ENCODE results near the gene IL17C. TPM values are rescaled to one million over a fixed set of nuclear protein-coding genes. Genes with fewer than 3 reads are reported as not detected.
A peak's percentile ranks its signal among the peaks of the same experiment; 100 is the strongest.

Gene IL17C
- total RNA-seq, 1 experiment from 2014 or later: 0.31 TPM

DNA sequence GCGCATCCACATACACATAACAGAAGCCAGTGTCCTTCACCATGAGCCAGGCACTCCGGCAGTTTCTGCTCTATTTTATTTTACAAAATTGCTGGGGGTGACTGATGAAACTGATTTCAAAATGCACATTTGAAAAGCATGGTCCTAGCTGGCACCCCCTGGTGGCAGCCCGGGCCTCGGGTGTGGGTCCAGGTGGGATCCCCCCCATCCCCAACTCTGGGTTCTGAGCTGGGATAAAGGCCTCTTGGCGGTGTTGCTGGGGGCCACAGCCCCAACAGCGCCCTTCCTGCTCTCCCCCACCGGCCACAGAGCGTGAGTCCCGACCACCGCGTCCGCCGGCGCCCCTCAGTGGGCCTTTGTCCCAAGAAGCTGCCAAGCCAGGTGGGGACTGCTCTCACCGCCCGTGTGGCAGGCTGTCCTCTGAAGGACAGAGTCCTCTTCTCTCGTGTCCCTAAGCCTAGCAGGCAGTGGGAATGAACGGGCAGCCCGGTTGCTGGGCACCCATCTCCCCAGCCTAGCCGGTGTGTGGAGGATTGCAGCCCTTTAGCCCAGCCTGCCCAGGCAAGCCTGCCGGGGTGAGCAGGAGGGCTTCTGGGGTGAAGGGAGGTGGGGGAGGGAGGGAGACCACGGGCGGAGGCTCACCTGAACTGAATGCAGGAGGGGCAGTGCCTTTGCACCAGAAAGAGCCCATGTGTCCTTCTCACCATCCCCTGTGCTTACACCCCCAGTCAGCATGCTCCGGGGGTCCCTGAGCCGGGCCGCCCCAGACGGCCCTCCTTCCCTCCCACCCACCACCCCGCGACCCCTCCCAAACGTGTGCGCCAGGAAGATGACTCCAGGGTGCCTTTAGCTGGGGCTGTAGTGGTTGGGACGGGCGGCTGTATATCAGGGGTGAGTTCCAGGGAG, 47.0 kb downstream of the IL17C start:
- DNase-seq: no peak
- no peaks in the 10 kb centered on the region for H3K79me1 ChIP-seq (ENCODE audit: insufficient read depth, low read depth, low read length, poor library complexity, severe bottlenecking)
- H3K56ac ChIP-seq (ENCODE audit: insufficient read length, low read depth, low read length): no peak overlapping the region
- H3K9me3 ChIP-seq (ENCODE audit: control insufficient read depth, low read depth, low read length): no peaks in the 10 kb centered on the region
- H4K91ac ChIP-seq (ENCODE audit: insufficient read length, low read depth, low read length): no peak overlapping the region
- WGBS (ENCODE audit: extremely low coverage, insufficient read length, low lambda C conversion rate): no CpG with 5 or more reads among the region's 33 CpGs
- H2BK5ac ChIP-seq (ENCODE audit: insufficient read length, low read length): no peak overlapping the region
- H3K14ac ChIP-seq (ENCODE audit: insufficient read depth, low read length): no peak overlapping the region
- H3K4me2 ChIP-seq (ENCODE audit: insufficient read depth, insufficient read length, low read length): peak overlapping the region; percentile 48
- H3K27me3 ChIP-seq (ENCODE audit: insufficient read depth, low read length): no peaks in the 10 kb centered on the region; the same call in 1 of the 2 replicates
- Mint-ChIP-seq H3K27ac (no peak overlapping the region; a peak in 1 of 7 replicates), H3K9me3 (no peaks in the 10 kb centered on the region), H3K4me1 (peaks cover 19 to 26% of the 10 kb centered on the region in 2 experiments), H3K4me3 (peak overlapping the region; percentile 75 to 83), H3K27me3 (ENCODE audit: low read depth) (peaks cover 33% of the 10 kb centered on the region), H3K36me3 (ENCODE audit: insufficient read depth in 1 of 3, low read depth in 3 of 3) (peaks cover 0 to 2% (median 0%) of the 10 kb centered on the region in 3 experiments; a peak in 1 of 7 replicates)
- no peak overlapping the region for H2AFZ ChIP-seq (ENCODE audit: low read length)
- H3K79me2 ChIP-seq (ENCODE audit: insufficient read depth, low read length): no peaks in the 10 kb centered on the region
- no peaks in the 10 kb centered on the region for H3K4me1 ChIP-seq (ENCODE audit: insufficient read depth, low read length)
- no peak overlapping the region for H3K18ac ChIP-seq (ENCODE audit: insufficient read length, low read depth, low read length)
- no peak overlapping the region for H3K23ac ChIP-seq (ENCODE audit: insufficient read length, low read depth, low read length)
- TF ChIP-seq, protein P1, sequence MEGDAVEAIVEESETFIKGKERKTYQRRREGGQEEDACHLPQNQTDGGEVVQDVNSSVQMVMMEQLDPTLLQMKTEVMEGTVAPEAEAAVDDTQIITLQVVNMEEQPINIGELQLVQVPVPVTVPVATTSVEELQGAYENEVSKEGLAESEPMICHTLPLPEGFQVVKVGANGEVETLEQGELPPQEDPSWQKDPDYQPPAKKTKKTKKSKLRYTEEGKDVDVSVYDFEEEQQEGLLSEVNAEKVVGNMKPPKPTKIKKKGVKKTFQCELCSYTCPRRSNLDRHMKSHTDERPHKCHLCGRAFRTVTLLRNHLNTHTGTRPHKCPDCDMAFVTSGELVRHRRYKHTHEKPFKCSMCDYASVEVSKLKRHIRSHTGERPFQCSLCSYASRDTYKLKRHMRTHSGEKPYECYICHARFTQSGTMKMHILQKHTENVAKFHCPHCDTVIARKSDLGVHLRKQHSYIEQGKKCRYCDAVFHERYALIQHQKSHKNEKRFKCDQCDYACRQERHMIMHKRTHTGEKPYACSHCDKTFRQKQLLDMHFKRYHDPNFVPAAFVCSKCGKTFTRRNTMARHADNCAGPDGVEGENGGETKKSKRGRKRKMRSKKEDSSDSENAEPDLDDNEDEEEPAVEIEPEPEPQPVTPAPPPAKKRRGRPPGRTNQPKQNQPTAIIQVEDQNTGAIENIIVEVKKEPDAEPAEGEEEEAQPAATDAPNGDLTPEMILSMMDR (conservative IDR thresholded peaks at IDR 0.05): peak; percentile 70
- H4K5ac ChIP-seq (ENCODE audit: insufficient read length, low read depth, low read length): no peak overlapping the region
- H3K9ac ChIP-seq (ENCODE audit: extremely low read depth, insufficient read length, low read length): no peak overlapping the region
- no peak overlapping the region for H3K27ac ChIP-seq (ENCODE audit: insufficient read length, low read depth, low read length)
- H2AK5ac ChIP-seq (ENCODE audit: insufficient read length, low read length): no peak overlapping the region
- H3K4ac ChIP-seq (ENCODE audit: low read depth, low read length): no peak overlapping the region
- H2BK120ac ChIP-seq (ENCODE audit: low read depth, low read length, poor library complexity, severe bottlenecking): no peak overlapping the region
- no peaks in the 10 kb centered on the region for H4K20me1 ChIP-seq (ENCODE audit: control insufficient read depth, insufficient read depth, insufficient read length)
- H2BK15ac ChIP-seq (ENCODE audit: low read depth, low read length): no peak overlapping the region
- H2BK12ac ChIP-seq (ENCODE audit: insufficient read length, low read depth, low read length): no peak overlapping the region
- H3K23me2 ChIP-seq (ENCODE audit: insufficient read length, low read depth, low read length, poor library complexity, severe bottlenecking): peaks cover 12% of the 10 kb centered on the region
- no peak overlapping the region for H3T11ph ChIP-seq (ENCODE audit: low read length)
- no peak overlapping the region for H2BK20ac ChIP-seq (ENCODE audit: low read depth, low read length, poor library complexity, severe bottlenecking)
- no peak overlapping the region for H4K8ac ChIP-seq (replicated peaks; ENCODE audit: insufficient read length, low read depth, low read length)

Measured in H9 (cell line).